ENCODE data around the gene ABCA2.
A peak's percentile ranks its signal among the peaks of the same experiment; 100 is the strongest.

The ABCA2 gene

GRCh38 chr9:136982232-136983051 is 45.6 kb downstream of the ABCA2 start, which contains the start of gene LCNL1:
LCNL1 (plus strand) TSS chr9:136982993; CDS start chr9:136983587, 594 bp downstream.
- no peak within 1 kb of the TSS for H3K9ac ChIP-seq (ENCODE audit: low read depth, low read length)
- H3K27ac ChIP-seq (ENCODE audit: low read depth, low read length), result no peak within 1 kb of the TSS
- peaks cover 33% of the 10 kb centered on the region for H3K27me3 ChIP-seq (ENCODE audit: insufficient read depth, low read length)
- no peaks in the 10 kb centered on the region for H3K36me3 ChIP-seq (ENCODE audit: insufficient read depth, low read length)
- no peaks in the 10 kb centered on the region for H3K4me1 ChIP-seq (ENCODE audit: insufficient read depth, low read length)
- WGBS, result 88% methylated on average over 18 of the region's 18 CpGs
- no peaks in the 10 kb centered on the region for H3K9me3 ChIP-seq (ENCODE audit: insufficient read depth, low read depth, low read length)
- no peak within 1 kb of the TSS for H3K4me3 ChIP-seq (ENCODE audit: low read length)

- Histone ChIP-seq H3K4me1 (ENCODE audit: insufficient read depth, low read length) (no peaks in the 10 kb centered on the region), H3K27me3 (ENCODE audit: insufficient read depth, low read length) (peaks cover 36% of the 10 kb centered on the region), H3K9ac (ENCODE audit: low read depth, low read length) (no peak overlapping the region), H3K27ac (ENCODE audit: low read depth, low read length) (no peak overlapping the region), H3K9me3 (ENCODE audit: insufficient read depth, low read depth, low read length) (no peaks in the 10 kb centered on the region), H3K4me3 (ENCODE audit: low read length) (no peak overlapping the region), H3K36me3 (ENCODE audit: insufficient read depth, low read length) (no peaks in the 10 kb centered on the region)
- WGBS, result 82% methylated on average over 17 of the region's 17 CpGs
Observed at GRCh38 chr9:136981588-136982231, 46.3 kb downstream of the ABCA2 start.

- Histone ChIP-seq H3K9ac (ENCODE audit: low read depth, low read length) (no peak overlapping the region), H3K9me3 (ENCODE audit: insufficient read depth, low read depth, low read length) (no peaks in the 10 kb centered on the region), H3K36me3 (ENCODE audit: insufficient read depth, low read length) (no peaks in the 10 kb centered on the region), H3K27me3 (ENCODE audit: insufficient read depth, low read length) (peaks cover 30% of the 10 kb centered on the region), H3K4me3 (ENCODE audit: low read length) (no peak overlapping the region), H3K27ac (ENCODE audit: low read depth, low read length) (no peak overlapping the region), H3K4me1 (ENCODE audit: insufficient read depth, low read length) (no peaks in the 10 kb centered on the region)
- WGBS, result 94% methylated on average over 16 of the region's 16 CpGs
Observed at GRCh38 chr9:136980669-136981478, 47.2 kb downstream of the ABCA2 start.

GRCh38 chr9:136979769-136980587 is 48.1 kb downstream of the ABCA2 start:
- H3K9ac ChIP-seq (ENCODE audit: low read depth, low read length), result no peak overlapping the region
- 87% methylated on average over 26 of the region's 26 CpGs for WGBS

GRCh38 chr9:136978865-136979544 is 49.0 kb downstream of the ABCA2 start:
- no peak overlapping the region for H3K27ac ChIP-seq (ENCODE audit: low read depth, low read length)
- no peaks in the 10 kb centered on the region for H3K36me3 ChIP-seq (ENCODE audit: insufficient read depth, low read length)
- H3K4me1 ChIP-seq (ENCODE audit: insufficient read depth, low read length), result no peaks in the 10 kb centered on the region
- 54% methylated on average over 41 of the region's 41 CpGs for WGBS
- H3K9ac ChIP-seq (ENCODE audit: low read depth, low read length), result no peak overlapping the region
- H3K27me3 ChIP-seq (ENCODE audit: insufficient read depth, low read length), result peaks cover 16% of the 10 kb centered on the region
- H3K9me3 ChIP-seq (ENCODE audit: insufficient read depth, low read depth, low read length), result no peaks in the 10 kb centered on the region
- H3K4me3 ChIP-seq (ENCODE audit: low read length), result peak overlapping the region; percentile 21; the same call in 1 of the 2 replicates

More at GRCh38 chr9:136979769-136980587, 48.1 kb downstream of the ABCA2 start:
- Histone ChIP-seq H3K27ac (ENCODE audit: low read depth, low read length) (no peak overlapping the region), H3K36me3 (ENCODE audit: insufficient read depth, low read length) (no peaks in the 10 kb centered on the region), H3K4me1 (ENCODE audit: insufficient read depth, low read length) (no peaks in the 10 kb centered on the region), H3K4me3 (ENCODE audit: low read length) (no peak overlapping the region), H3K9me3 (ENCODE audit: insufficient read depth, low read depth, low read length) (no peaks in the 10 kb centered on the region), H3K27me3 (ENCODE audit: insufficient read depth, low read length) (peaks cover 21% of the 10 kb centered on the region)

GRCh38 chr9:136978073-136978864 is 49.8 kb downstream of the ABCA2 start:
- Histone ChIP-seq H3K27me3 (ENCODE audit: insufficient read depth, low read length) (peaks cover 13% of the 10 kb centered on the region), H3K4me1 (ENCODE audit: insufficient read depth, low read length) (no peaks in the 10 kb centered on the region), H3K36me3 (ENCODE audit: insufficient read depth, low read length) (no peaks in the 10 kb centered on the region), H3K9me3 (ENCODE audit: insufficient read depth, low read depth, low read length) (no peaks in the 10 kb centered on the region), H3K4me3 (ENCODE audit: low read length) (peak overlapping the region; percentile 67), H3K9ac (ENCODE audit: low read depth, low read length) (no peak overlapping the region; the same call in 1 of the 2 replicates), H3K27ac (ENCODE audit: low read depth, low read length) (no peak overlapping the region)
- WGBS, result 1% methylated on average over 71 of the region's 78 CpGs

- Histone ChIP-seq H3K27me3 (ENCODE audit: insufficient read depth, low read length) (peaks cover 13% of the 10 kb centered on the region), H3K9me3 (ENCODE audit: insufficient read depth, low read depth, low read length) (no peaks in the 10 kb centered on the region), H3K4me1 (ENCODE audit: insufficient read depth, low read length) (no peaks in the 10 kb centered on the region), H3K4me3 (ENCODE audit: low read length) (peak overlapping the region; percentile 67), H3K27ac (ENCODE audit: low read depth, low read length) (no peak overlapping the region), H3K36me3 (ENCODE audit: insufficient read depth, low read length) (no peaks in the 10 kb centered on the region), H3K9ac (ENCODE audit: low read depth, low read length) (peak overlapping the region; percentile 51; the same call in 1 of the 2 replicates)
- 5% methylated on average over 33 of the region's 33 CpGs for WGBS
Observed at GRCh38 chr9:136977649-136978072, 50.4 kb downstream of the ABCA2 start.

- Histone ChIP-seq H3K9ac (ENCODE audit: low read depth, low read length) (peak within 1 kb of the TSS; percentile 51; the same call in 1 of the 2 replicates), H3K36me3 (ENCODE audit: insufficient read depth, low read length) (no peaks in the 10 kb centered on the region), H3K4me1 (ENCODE audit: insufficient read depth, low read length) (no peaks in the 10 kb centered on the region), H3K27ac (ENCODE audit: low read depth, low read length) (no peak within 1 kb of the TSS), H3K9me3 (ENCODE audit: insufficient read depth, low read depth, low read length) (no peaks in the 10 kb centered on the region), H3K4me3 (ENCODE audit: low read length) (peak within 1 kb of the TSS; percentile 67), H3K27me3 (ENCODE audit: insufficient read depth, low read length) (peaks cover 13% of the 10 kb centered on the region)
- 79% methylated on average over 10 of the region's 10 CpGs for WGBS
Observed at GRCh38 chr9:136977223-136977622, 50.8 kb downstream of the ABCA2 start, which contains the start of gene PTGDS. PTGDS (plus strand) TSS chr9:136977504; CDS start chr9:136977579, 75 bp downstream.

- H3K9ac ChIP-seq (ENCODE audit: low read depth, low read length), result no peak overlapping the region
- no peak overlapping the region for H3K4me3 ChIP-seq (ENCODE audit: low read length)
- no peaks in the 10 kb centered on the region for H3K4me1 ChIP-seq (ENCODE audit: insufficient read depth, low read length)
- H3K27ac ChIP-seq (ENCODE audit: low read depth, low read length), result no peak overlapping the region
- WGBS, result 79% methylated on average over 14 of the region's 14 CpGs
- H3K27me3 ChIP-seq (ENCODE audit: insufficient read depth, low read length), result peaks cover 13% of the 10 kb centered on the region
- no peaks in the 10 kb centered on the region for H3K36me3 ChIP-seq (ENCODE audit: insufficient read depth, low read length)
- no peaks in the 10 kb centered on the region for H3K9me3 ChIP-seq (ENCODE audit: insufficient read depth, low read depth, low read length)
Observed at GRCh38 chr9:136975644-136976043, 52.4 kb downstream of the ABCA2 start.
